Measurements from ENCODE around the gene TMEM109.

DNA sequence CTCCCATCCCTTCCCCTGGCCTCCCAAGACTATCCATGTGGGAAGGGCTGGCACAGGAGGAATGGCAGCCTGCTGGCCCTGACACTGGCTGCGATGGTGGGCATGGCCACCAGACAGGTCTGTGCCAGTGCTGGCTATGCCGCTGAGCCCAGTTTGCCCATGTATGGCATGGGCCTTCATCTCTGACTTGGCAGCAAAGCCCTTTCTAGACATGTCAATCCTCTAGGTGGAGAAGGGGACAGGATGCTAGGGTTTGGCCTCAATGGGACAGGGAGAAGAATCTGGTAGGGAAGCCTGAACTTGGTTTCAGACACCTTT is 37.8 kb upstream of the TMEM109 start:
- no peak for TF ChIP-seq POLR2A (IDR thresholded peaks at IDR 0.05)
- TF ChIP-seq, protein P1, sequence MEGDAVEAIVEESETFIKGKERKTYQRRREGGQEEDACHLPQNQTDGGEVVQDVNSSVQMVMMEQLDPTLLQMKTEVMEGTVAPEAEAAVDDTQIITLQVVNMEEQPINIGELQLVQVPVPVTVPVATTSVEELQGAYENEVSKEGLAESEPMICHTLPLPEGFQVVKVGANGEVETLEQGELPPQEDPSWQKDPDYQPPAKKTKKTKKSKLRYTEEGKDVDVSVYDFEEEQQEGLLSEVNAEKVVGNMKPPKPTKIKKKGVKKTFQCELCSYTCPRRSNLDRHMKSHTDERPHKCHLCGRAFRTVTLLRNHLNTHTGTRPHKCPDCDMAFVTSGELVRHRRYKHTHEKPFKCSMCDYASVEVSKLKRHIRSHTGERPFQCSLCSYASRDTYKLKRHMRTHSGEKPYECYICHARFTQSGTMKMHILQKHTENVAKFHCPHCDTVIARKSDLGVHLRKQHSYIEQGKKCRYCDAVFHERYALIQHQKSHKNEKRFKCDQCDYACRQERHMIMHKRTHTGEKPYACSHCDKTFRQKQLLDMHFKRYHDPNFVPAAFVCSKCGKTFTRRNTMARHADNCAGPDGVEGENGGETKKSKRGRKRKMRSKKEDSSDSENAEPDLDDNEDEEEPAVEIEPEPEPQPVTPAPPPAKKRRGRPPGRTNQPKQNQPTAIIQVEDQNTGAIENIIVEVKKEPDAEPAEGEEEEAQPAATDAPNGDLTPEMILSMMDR (IDR thresholded peaks at IDR 0.05): no peak
